IMR-90 (cell line): ENCODE measurements around the gene LUC7L3. TPM values are rescaled to one million over a fixed set of nuclear protein-coding genes. Genes with fewer than 3 reads are reported as not detected.

Experiments
- ATAC-seq: fragments of 200-7000 bp; cut with Tn5 transposase; 2 replicates; pipeline ENCODE4 v1.9.1; 2020; ENCODE audit warnings: low read depth, mild to moderate bottlenecking, moderate library complexity
- BruUV-seq: library from RNA; stranded (reverse); fragments of 400-500 nt; replicated peaks from 2 replicates; lab custom pipeline; 2021; lab: Mats Ljungman, UMichigan
- CTCF ChIA-PET: fragments of 300-600 bp; formaldehyde crosslinking; extraction: SDS; loops from one replicate; lab custom pipeline; 2021; ENCODE audit warnings: antibody characterized with exemption; lab: Yijun Ruan, JAX
- POLR2A ChIA-PET: fragments of 300-600 bp; sonication (Branson Sonifier 250); formaldehyde crosslinking; loops from one replicate; lab custom pipeline; 2022; ENCODE audit warnings: antibody characterized with exemption; ENCODE audit not compliant: unreplicated experiment; lab: Charles Lee
- DNase-seq: peaks from one replicate; pipeline ENCODE4 v3.0.0; 2013
- H2AFZ ChIP-seq: replicated peaks from 2 replicates; pipeline ENCODE3; 2013; ENCODE audit warnings: low read length, mild to moderate bottlenecking; ENCODE audit not compliant: poor library complexity
- H2AK5ac ChIP-seq: 2 replicates; pipeline ENCODE4 v1.6.1; 2013; ENCODE audit warnings: low read depth, low read length, inconsistent platforms
- H2AK9ac ChIP-seq: replicated peaks from 2 replicates; pipeline ENCODE3; 2013; ENCODE audit warnings: mild to moderate bottlenecking, low read depth, low read length, moderate library complexity; ENCODE audit not compliant: poor library complexity
- H2BK120ac ChIP-seq: 2 replicates; pipeline ENCODE4 v1.6.1; 2013; ENCODE audit warnings: low read depth, low read length, inconsistent platforms
- H2BK15ac ChIP-seq: 3 replicates; pipeline ENCODE4 v1.6.1; 2013; ENCODE audit warnings: low read depth, low read length, inconsistent platforms
- H2BK20ac ChIP-seq: 2 replicates; pipeline ENCODE4 v1.6.1; 2013; ENCODE audit warnings: low read depth, mild to moderate bottlenecking, inconsistent platforms, low read length, moderate library complexity
- H2BK5ac ChIP-seq: 2 replicates; pipeline ENCODE4 v1.6.1; 2013; ENCODE audit warnings: mild to moderate bottlenecking, low read depth, low read length, inconsistent platforms; ENCODE audit not compliant: poor library complexity, severe bottlenecking
- H3K14ac ChIP-seq: replicated peaks from 2 replicates; pipeline ENCODE4 v1.6.1; 2013; ENCODE audit warnings: low read depth, low read length, inconsistent platforms
- H3K18ac ChIP-seq: 2 replicates; pipeline ENCODE4 v1.6.1; 2013; ENCODE audit warnings: low read depth, low read length, control low read depth
- H3K23ac ChIP-seq: 2 replicates; pipeline ENCODE4 v1.6.1; 2013; ENCODE audit warnings: low read depth, low read length, inconsistent platforms
- H3K27ac ChIP-seq: 2 replicates; pipeline ENCODE4 v1.5.1; 2013; ENCODE audit warnings: mild to moderate bottlenecking, control low read depth, low read length; ENCODE audit not compliant: insufficient read depth
- H3K27me3 ChIP-seq: 2 replicates; pipeline ENCODE4 v1.6.1; 2013; ENCODE audit warnings: low read length; ENCODE audit not compliant: control insufficient read depth, insufficient read depth
- H3K36me3 ChIP-seq: 2 replicates; pipeline ENCODE4 v1.6.1; 2013; ENCODE audit warnings: low read length, mixed read lengths; ENCODE audit not compliant: control insufficient read depth, insufficient read depth
- H3K4ac ChIP-seq: 2 replicates; pipeline ENCODE4 v1.6.1; 2013; ENCODE audit warnings: low read depth, low read length, inconsistent platforms
- H3K4me1 ChIP-seq: 2 replicates; pipeline ENCODE4 v1.6.1; 2013; ENCODE audit warnings: low read length, mixed read lengths; ENCODE audit not compliant: control insufficient read depth, insufficient read depth
- H3K4me2 ChIP-seq: 2 replicates; pipeline ENCODE4 v1.6.1; 2013; ENCODE audit warnings: low read depth, mild to moderate bottlenecking, control low read depth, low read length, moderate library complexity
- H3K4me3 ChIP-seq: 2 replicates; pipeline ENCODE4 v1.5.1; 2013; ENCODE audit warnings: low read depth, mild to moderate bottlenecking, control low read depth, low read length, moderate library complexity; ENCODE audit not compliant: insufficient read depth
- H3K56ac ChIP-seq: 2 replicates; pipeline ENCODE4 v1.6.1; 2013; ENCODE audit warnings: low read length, inconsistent platforms; ENCODE audit not compliant: insufficient read depth; ENCODE audit errors: extremely low read depth
- H3K79me1 ChIP-seq, 2 experiments: 2 replicates each; pipeline ENCODE4 v1.6.1; 2013; ENCODE audit warnings: low read length in 2 of 2, inconsistent platforms in 1 of 2, low read depth in 1 of 2
- H3K9ac ChIP-seq: 2 replicates; pipeline ENCODE4 v1.6.1; 2013; ENCODE audit warnings: low read depth, low read length, control low read depth
- H3K9me1 ChIP-seq: 2 replicates; pipeline ENCODE4 v1.6.1; 2013; ENCODE audit warnings: low read length, inconsistent platforms; ENCODE audit not compliant: insufficient read depth
- H3K9me3 ChIP-seq: 2 replicates; pipeline ENCODE4 v1.6.1; 2013; ENCODE audit warnings: low read length; ENCODE audit not compliant: control insufficient read depth, insufficient read depth
- H4K20me1 ChIP-seq: 2 replicates; pipeline ENCODE4 v1.6.1; 2013; ENCODE audit warnings: low read length, inconsistent platforms; ENCODE audit not compliant: insufficient read depth
- H4K5ac ChIP-seq: 2 replicates; pipeline ENCODE4 v1.6.1; 2013; ENCODE audit warnings: mild to moderate bottlenecking, low read depth, low read length, control low read depth
- H4K8ac ChIP-seq, 2 experiments: 2 replicates each; pipeline ENCODE4 v1.6.1; 2013; ENCODE audit warnings: low read depth in 2 of 2, low read length in 2 of 2, control low read depth in 1 of 2, inconsistent platforms in 1 of 2
- H4K91ac ChIP-seq: 2 replicates; pipeline ENCODE4 v1.6.1; 2013; ENCODE audit warnings: low read depth, low read length, inconsistent platforms; ENCODE audit not compliant: insufficient read depth
- BHLHE40 ChIP-seq: fragments of 150-350 bp; IDR thresholded peaks from 2 replicates; pipeline ENCODE4 v1.6.1; 2016; ENCODE audit warnings: mild to moderate bottlenecking, low read depth, low read length
- CEBPB ChIP-seq: IDR thresholded peaks from 2 replicates; pipeline ENCODE4 v1.6.1; 2012; ENCODE audit warnings: low read depth, low read length, improper control_type of control experiment
- CHD1 ChIP-seq: IDR thresholded peaks from 2 replicates; pipeline ENCODE4 v1.6.1; 2012; ENCODE audit warnings: low read depth, low read length, improper control_type of control experiment
- CTCF ChIP-seq: conservative IDR thresholded peaks from 2 replicates; pipeline ENCODE4 v1.5.1; 2012; ENCODE audit warnings: mild to moderate bottlenecking, low read depth, low read length, improper control_type of control experiment
- ELK1 ChIP-seq: fragments of 150-350 bp; IDR thresholded peaks from 2 replicates; pipeline ENCODE4 v1.6.1; 2016; ENCODE audit warnings: low read depth, mild to moderate bottlenecking, low read length, moderate library complexity, borderline replicate concordance
- FOS ChIP-seq: fragments of 150-350 bp; IDR thresholded peaks from 2 replicates; pipeline ENCODE4 v1.6.1; 2016; ENCODE audit warnings: low read depth, low read length
- MAFK ChIP-seq: IDR thresholded peaks from 2 replicates; pipeline ENCODE4 v1.6.1; 2012; ENCODE audit warnings: low read depth, low read length, improper control_type of control experiment
- MAZ ChIP-seq: IDR thresholded peaks from 2 replicates; pipeline ENCODE4 v1.6.1; 2012; ENCODE audit warnings: low read depth, mild to moderate bottlenecking, low read length, improper control_type of control experiment, moderate library complexity, borderline replicate concordance
- MXI1 ChIP-seq: IDR thresholded peaks from 2 replicates; pipeline ENCODE4 v1.6.1; 2012; ENCODE audit warnings: low read depth, mild to moderate bottlenecking, low read length, moderate library complexity, borderline replicate concordance
- NFE2L2 ChIP-seq: fragments of 150-350 bp; IDR thresholded peaks from 2 replicates; pipeline ENCODE4 v1.6.1; 2016; ENCODE audit warnings: low read depth, mild to moderate bottlenecking, low read length
- POLR2A ChIP-seq: IDR thresholded peaks from 2 replicates; pipeline ENCODE4 v1.6.1; 2012; ENCODE audit warnings: mild to moderate bottlenecking, low read depth, low read length
- RAD21 ChIP-seq: IDR thresholded peaks from 2 replicates; pipeline ENCODE4 v1.6.1; 2012; ENCODE audit warnings: low read length, improper control_type of control experiment
- RCOR1 ChIP-seq: IDR thresholded peaks from 2 replicates; pipeline ENCODE4 v1.6.1; 2012; ENCODE audit warnings: mild to moderate bottlenecking, low read length, improper control_type of control experiment; ENCODE audit not compliant: insufficient replicate concordance
- RFX5 ChIP-seq: IDR thresholded peaks from 2 replicates; pipeline ENCODE4 v1.8.0; 2012; ENCODE audit warnings: low read depth, mild to moderate bottlenecking, low read length, moderate library complexity
- SMC3 ChIP-seq: fragments of 150-350 bp; IDR thresholded peaks from 2 replicates; pipeline ENCODE4 v1.6.1; 2016; ENCODE audit warnings: low read depth, mild to moderate bottlenecking, antibody characterized with exemption, low read length, moderate library complexity
- WGBS, 2 experiments: methylation state at CpG; one replicate each; pipeline versions ENCODE4 v1.1.5 to v1.1.7; 2013; ENCODE audit warnings: missing lambda C conversion rate in 2 of 2; ENCODE audit not compliant: insufficient read length in 1 of 2; ENCODE audit errors: extremely low coverage in 2 of 2; 5-methylcytosine and 5-hydroxymethylcytosine counted together
- dilution Hi-C: fragments of 300-500 bp; cut with HindIII; formaldehyde crosslinking; loops from one replicate; pipeline ENCODE4 v1.14.3; 2018; ENCODE audit warnings: low sequenced_read_pairs; ENCODE audit not compliant: unreplicated experiment
- in situ Hi-C: fragments of 300-500 bp; cut with MboI; formaldehyde crosslinking; loops from 3 replicates; pipeline ENCODE4 v1.14.3; 2019; ENCODE audit warnings: low sequenced_read_pairs, inconsistent platforms, mixed read lengths
- intact Hi-C: fragments of 100-400 bp; cut with micrococcal nuclease; formaldehyde crosslinking; loops from 2 replicates; pipeline ENCODE4 v1.10.0; 2022
- polyA plus RNA-seq, 3 experiments: library from polyadenylated mRNA; depleted of rRNA; stranded (reverse); fragments of >200 nt; gene quantifications; 2 replicates each; pipeline ENCODE4 v1.2.3, GENCODE V29; 2012; ENCODE audit warnings: low replicate concordance in 1 of 3
- total RNA-seq: library from RNA; depleted of rRNA; stranded (reverse); fragments of >200 nt; gene quantifications from 2 replicates; pipeline ENCODE4 v1.2.3, GENCODE V29; 2012
- TF ChIP-seq, protein P1 (sequence below): fragments of 150-350 bp; IDR thresholded peaks from 2 replicates; pipeline ENCODE4 v1.6.1; 2017; ENCODE audit warnings: mild to moderate bottlenecking, antibody characterized with exemption, low read length, low read depth

Gene LUC7L3
- total and polyA plus RNA-seq, 2 of the 4 experiments (the other 2 are of a cell fraction): 17.7 to 44.7 TPM

DNA sequence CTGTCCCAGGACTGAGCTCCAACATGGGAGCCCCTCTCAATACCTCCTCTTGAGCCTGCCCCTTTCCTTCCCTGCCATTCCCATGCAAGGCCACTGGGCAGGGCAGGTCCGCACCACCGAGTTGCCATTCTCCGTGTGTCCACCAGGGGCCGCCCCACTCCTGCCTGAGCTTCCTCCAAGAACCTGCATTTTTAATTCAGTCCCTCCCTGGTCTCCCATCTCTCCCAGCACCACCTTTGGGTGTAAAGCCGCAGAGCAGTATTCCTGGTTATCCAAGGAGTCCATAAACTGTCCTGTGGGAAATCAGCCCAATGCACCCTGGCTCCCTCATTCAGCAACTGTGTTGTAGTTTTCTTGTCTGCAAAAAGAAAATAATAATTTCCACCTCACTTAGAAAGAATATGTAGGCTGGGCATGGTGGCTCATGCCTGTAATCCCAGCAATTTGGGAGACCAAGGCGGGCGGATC is 63.8 kb downstream of the LUC7L3 start:
- H2AK9ac ChIP-seq: peak overlapping the region; percentile 56
- H3K4me3 ChIP-seq: no peak overlapping the region
- H2BK20ac ChIP-seq: no peak overlapping the region
- no CpG with 5 or more reads among the region's 7 CpGs for WGBS, 2 experiments
- no peak overlapping the region for H4K91ac ChIP-seq
- H3K56ac ChIP-seq: no peak overlapping the region
- H3K4ac ChIP-seq: no peak overlapping the region
- peaks cover 2% of the 10 kb centered on the region for H3K27me3 ChIP-seq
- dilution Hi-C loops (no loop called here), in situ Hi-C loops (loop anchor here (5.0 kb wide), 1 partner anchor 174 kb away; no protein-coding TSS in a partner anchor), intact Hi-C loops (loop anchor here (1.0 kb wide), 3 partner anchors 59 to 173 kb away; no protein-coding TSS in a partner anchor)
- DNase-seq (peak; percentile 85), ATAC-seq (peak; percentile 96)
- H3K18ac ChIP-seq: no peak overlapping the region
- H3K4me2 ChIP-seq: no peak overlapping the region
- H2BK120ac ChIP-seq: no peak overlapping the region
- H3K79me1 ChIP-seq: no peaks in the 10 kb centered on the region
- H3K4me1 ChIP-seq: peaks cover 12% of the 10 kb centered on the region
- H2BK5ac ChIP-seq: no peak overlapping the region
- H3K36me3 ChIP-seq: no peaks in the 10 kb centered on the region
- H4K5ac ChIP-seq: no peak overlapping the region
- no peak overlapping the region for H4K8ac ChIP-seq
- H3K27ac ChIP-seq: no peak overlapping the region
- no peaks in the 10 kb centered on the region for H4K20me1 ChIP-seq
- BruUV-seq: no TSS peak
- ChIA-PET CTCF (interaction anchor here (0.7 to 1.2 kb wide), 9 partner anchors 11 to 78 kb away, joined by 3 to 8 read pairs (median 3); no protein-coding TSS in a partner anchor), POLR2A (no interaction called here)
- no peak overlapping the region for H3K14ac ChIP-seq
- no peak overlapping the region for H2BK15ac ChIP-seq
- H3K9me1 ChIP-seq: 0 out of 2 replicates have a peak, but pooled peaks cover 3% of the 10 kb centered on the region
- H3K9me3 ChIP-seq: no peaks in the 10 kb centered on the region
- no peak overlapping the region for H2AK5ac ChIP-seq
- no peak overlapping the region for H3K23ac ChIP-seq
- no peak overlapping the region for H3K9ac ChIP-seq
- 0 out of 2 replicates have a peak, but pooled peaks have one; percentile 36 for TF ChIP-seq POLR2A
- no peak for TF ChIP-seq BHLHE40
- no peak for TF ChIP-seq MXI1
- TF ChIP-seq CHD1: no peak
- TF ChIP-seq CEBPB: no peak
- no peak for TF ChIP-seq FOS
- TF ChIP-seq MAZ: peak; percentile 25; the same call in 1 of the 2 replicates
- peak; percentile 99 for TF ChIP-seq CTCF
- TF ChIP-seq RCOR1: no peak
- TF ChIP-seq MAFK: no peak
- no peak for TF ChIP-seq RFX5
- no peak for TF ChIP-seq NFE2L2
- TF ChIP-seq SMC3: peak; percentile 96
- no peak for TF ChIP-seq ELK1
- TF ChIP-seq, protein P1, sequence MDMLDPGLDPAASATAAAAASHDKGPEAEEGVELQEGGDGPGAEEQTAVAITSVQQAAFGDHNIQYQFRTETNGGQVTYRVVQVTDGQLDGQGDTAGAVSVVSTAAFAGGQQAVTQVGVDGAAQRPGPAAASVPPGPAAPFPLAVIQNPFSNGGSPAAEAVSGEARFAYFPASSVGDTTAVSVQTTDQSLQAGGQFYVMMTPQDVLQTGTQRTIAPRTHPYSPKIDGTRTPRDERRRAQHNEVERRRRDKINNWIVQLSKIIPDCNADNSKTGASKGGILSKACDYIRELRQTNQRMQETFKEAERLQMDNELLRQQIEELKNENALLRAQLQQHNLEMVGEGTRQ: no peak
- TF ChIP-seq RAD21: peak; percentile 99
- peak overlapping the region; percentile 5 for H2AFZ ChIP-seq
